ENCODE results near the gene NNMT.

- no peak for TF ChIP-seq CTCF (IDR thresholded peaks at IDR 0.05)
- TF ChIP-seq EZH2 (IDR thresholded peaks at IDR 0.05; ENCODE audit: borderline replicate concordance, insufficient read depth, low read depth, low read length, poor library complexity, severe bottlenecking), result no peak
These were observed 37.1 kb upstream of the NNMT start for GRCh38 chr11:114259124-114259526.

All from B cell (primary cell).